Fibroblast of peridontal ligament (primary cell): ENCODE results near the gene WDR90.
A peak's percentile ranks its signal among the peaks of the same experiment; 100 is the strongest.

Source experiments
- DNase-seq: peaks from one replicate; pipeline ENCODE4 v3.0.0-alpha.2; 2010; ENCODE audit errors: extremely low read depth

WDR90 gene

GRCh38 chr16:626787-627453, 22.2 kb upstream of the WDR90 start:
- DNase-seq = peak; percentile 95

- DNase-seq = no peak
These were observed 21.5 kb upstream of the WDR90 start for GRCh38 chr16:627454-628239.

- no peak for DNase-seq
These were observed 20.7 kb upstream of the WDR90 start for GRCh38 chr16:628321-629061.

- no peak for DNase-seq
These were observed 19.9 kb upstream of the WDR90 start for GRCh38 chr16:629185-629832.

GRCh38 chr16:629833-630248, 19.3 kb upstream of the WDR90 start:
- no peak for DNase-seq

- DNase-seq = no peak
These were observed 18.8 kb upstream of the WDR90 start for GRCh38 chr16:630249-630814.

- DNase-seq = no peak
These were observed 18.3 kb upstream of the WDR90 start, which contains the start of gene WFIKKN1 for GRCh38 chr16:630815-631405. Gene WFIKKN1 (plus strand): TSS chr16:630985. CDS start chr16:631254, 269 bp downstream.

- no peak for DNase-seq
These were observed 17.3 kb upstream of the WDR90 start for GRCh38 chr16:631808-632358.

- DNase-seq = no peak
These were observed 16.5 kb upstream of the WDR90 start for GRCh38 chr16:632486-633335.

GRCh38 chr16:633336-634050, 15.7 kb upstream of the WDR90 start:
- DNase-seq = no peak

- DNase-seq = no peak
These were observed 15.0 kb upstream of the WDR90 start for GRCh38 chr16:634051-634670.

GRCh38 chr16:634996-635395, 14.2 kb upstream of the WDR90 start:
- DNase-seq = no peak

- no peak for DNase-seq
These were observed 13.5 kb upstream of the WDR90 start for GRCh38 chr16:635573-636205.

GRCh38 chr16:636206-637080, 12.7 kb upstream of the WDR90 start, which contains the start of gene METTL26:
Gene METTL26 (minus strand): TSS chr16:636305. CDS start chr16:636290, 15 bp downstream.
- peak; percentile 91 for DNase-seq

- DNase-seq = peak; percentile 82
These were observed 11.8 kb upstream of the WDR90 start for GRCh38 chr16:637081-638018.

- no peak for DNase-seq
These were observed 11.1 kb upstream of the WDR90 start for GRCh38 chr16:638034-638543.
